HCT116 (cell line): Measurements from ENCODE around the gene EPSTI1. TPM values are rescaled to one million over a fixed set of nuclear protein-coding genes. Genes with fewer than 3 reads are reported as not detected.

Source experiments
- ATAC-seq: fragments of 200-7000 bp; cut with Tn5 transposase; 2 replicates; pipeline ENCODE4 v1.9.1; 2020; ENCODE audit warnings: mild to moderate bottlenecking, moderate library complexity
- BruUV-seq: library from RNA; stranded (reverse); fragments of 400-500 nt; replicated peaks from 2 replicates; lab custom pipeline; 2021; lab: Mats Ljungman, UMichigan
- CTCF ChIA-PET: fragments of 300-600 bp; sonication (Branson Sonifier 250); formaldehyde crosslinking; loops from one replicate; lab custom pipeline; 2021; ENCODE audit warnings: antibody characterized with exemption; lab: Charles Lee
- POLR2A ChIA-PET: fragments of 300-600, 350-600 bp; sonication (Branson Sonifier 250); formaldehyde crosslinking; loops from one replicate; lab custom pipeline; 2021; ENCODE audit warnings: antibody characterized with exemption; lab: Charles Lee
- RAD21 ChIA-PET, 2 experiments: fragments of 300-600 bp; sonication (Branson Sonifier 250); formaldehyde crosslinking; loops; one replicate each; lab custom pipeline; 2023; ENCODE audit warnings: low total read pairs in 2 of 2; ENCODE audit not compliant: uncharacterized antibody in 2 of 2, unreplicated experiment in 2 of 2, low non-redundant PET in 1 of 2; lab: Charles Lee
- DNase-seq: peaks from one replicate; pipeline ENCODE4 v3.0.0-alpha.2; 2010; ENCODE audit warnings: low read depth, low spot score
- H2AFZ ChIP-seq: fragments of 200-600 bp; shearing (Covaris generic), sonication (generic); 2 replicates; pipeline ENCODE4 v1.6.1; 2017; ENCODE audit warnings: low read depth, mixed run types, mixed read lengths, antibody characterized with exemption, low read length; ENCODE audit not compliant: poor library complexity, severe bottlenecking
- H3K27ac ChIP-seq: 2 replicates; pipeline ENCODE4 v1.5.1; 2012; ENCODE audit warnings: low read depth, low read length
- H3K27me3 ChIP-seq: fragments of 200-600 bp; sonication (generic); 2 replicates; pipeline ENCODE4 v1.6.1; 2016; ENCODE audit warnings: mixed run types, low read length, mixed read lengths; ENCODE audit not compliant: insufficient read depth
- H3K36me3 ChIP-seq, 2 experiments: fragments of 200-500 bp in 1 of 2; fragments of 200-600 bp in 1 of 2; sonication (Bioruptor generic) in 1 of 2; sonication (generic) in 1 of 2; 2 replicates each; pipeline versions ENCODE4 v1.5.1 to v1.6.1; 2014 to 2016; ENCODE audit warnings: low read length in 2 of 2, inconsistent platforms in 1 of 2, mixed read lengths in 1 of 2, mixed run types in 1 of 2; ENCODE audit not compliant: insufficient read depth in 2 of 2, control insufficient read depth in 1 of 2
- H3K4me1 ChIP-seq, 2 experiments: fragments of 200-600 bp in 1 of 2; sonication (generic) in 1 of 2; 2 replicates each; pipeline versions ENCODE4 v1.5.1 to v1.6.1; 2012 to 2017; ENCODE audit warnings: low read length in 2 of 2, inconsistent platforms in 1 of 2, mild to moderate bottlenecking in 1 of 2, mixed read lengths in 1 of 2, mixed run types in 1 of 2, moderate library complexity in 1 of 2; ENCODE audit not compliant: insufficient read depth in 2 of 2, control insufficient read depth in 1 of 2
- H3K4me2 ChIP-seq: fragments of 200-600 bp; sonication (generic); 2 replicates; pipeline ENCODE4 v1.6.1; 2017; ENCODE audit warnings: mixed run types, low read length, mixed read lengths
- H3K4me3 ChIP-seq, 2 experiments: fragments of 200-600 bp in 1 of 2; sonication (generic) in 1 of 2; replicated peaks in 1 of 2; 2 replicates each; pipeline ENCODE4 v1.5.1; 2011 to 2016; ENCODE audit warnings: low read length in 2 of 2, control low read depth in 1 of 2, low read depth in 1 of 2, mild to moderate bottlenecking in 1 of 2, mixed read lengths in 1 of 2, mixed run types in 1 of 2
- H3K79me2 ChIP-seq: fragments of 200-600 bp; sonication (generic); 2 replicates; pipeline ENCODE4 v1.6.1; 2017; ENCODE audit warnings: mild to moderate bottlenecking, mixed run types, low read length, moderate library complexity, mixed read lengths; ENCODE audit not compliant: insufficient read depth
- H3K9ac ChIP-seq: fragments of 200-600 bp; sonication (generic); 2 replicates; pipeline ENCODE4 v1.6.1; 2016; ENCODE audit warnings: low read length, mixed read lengths
- H3K9me2 ChIP-seq: fragments of 200-600 bp; sonication (generic), shearing (Covaris generic); 2 replicates; pipeline ENCODE4 v1.6.1; 2017; ENCODE audit warnings: mixed run types, mild to moderate bottlenecking, moderate library complexity; ENCODE audit not compliant: insufficient read depth
- H3K9me3 ChIP-seq, 2 experiments: fragments of 200-500 bp in 1 of 2; fragments of 200-600 bp in 1 of 2; sonication (Bioruptor generic) in 1 of 2; sonication (generic) in 1 of 2; 2 replicates each; pipeline ENCODE4 v1.6.1; 2014 to 2017; ENCODE audit warnings: low read length in 2 of 2, mixed read lengths in 2 of 2, inconsistent platforms in 1 of 2, low read depth in 1 of 2, mild to moderate bottlenecking in 1 of 2, mixed run types in 1 of 2, moderate library complexity in 1 of 2; ENCODE audit not compliant: control insufficient read depth in 1 of 2, insufficient read depth in 1 of 2
- H4K20me1 ChIP-seq: fragments of 200-600 bp; sonication (generic), shearing (Covaris generic); 2 replicates; pipeline ENCODE4 v1.6.1; 2017; ENCODE audit warnings: mixed run types, mild to moderate bottlenecking, moderate library complexity; ENCODE audit not compliant: insufficient read depth
- CBX3 ChIP-seq: IDR thresholded peaks from 2 replicates; pipeline ENCODE4 v1.6.1; 2012; ENCODE audit warnings: low read depth
- CEBPB ChIP-seq: IDR thresholded peaks from 2 replicates; pipeline ENCODE4 v1.6.1; 2012; ENCODE audit warnings: low read depth
- CTCF ChIP-seq, 3 experiments: fragments of 200-600 bp in 1 of 3; sonication (generic) in 1 of 3; IDR thresholded peaks in 2 of 3; conservative IDR thresholded peaks in 1 of 3; 2 replicates each; pipeline ENCODE4 v1.5.1; 2012 to 2017; ENCODE audit warnings: low read depth in 2 of 3, low read length in 2 of 3, antibody characterized with exemption in 1 of 3, borderline replicate concordance in 1 of 3, control low read depth in 1 of 3, mild to moderate bottlenecking in 1 of 3, mixed read lengths in 1 of 3, mixed run types in 1 of 3, moderate library complexity in 1 of 3; ENCODE audit not compliant: insufficient read depth in 1 of 3
- EGR1 ChIP-seq: IDR thresholded peaks from 2 replicates; pipeline ENCODE4 v1.6.1; 2012; ENCODE audit warnings: low read depth
- ELF1 ChIP-seq: IDR thresholded peaks from 2 replicates; pipeline ENCODE4 v1.6.1; 2012; ENCODE audit warnings: low read depth, borderline replicate concordance
- EZH2phosphoT487 ChIP-seq: fragments of 200-600 bp; IDR thresholded peaks from 2 replicates; pipeline ENCODE4 v1.6.1; 2018; ENCODE audit warnings: antibody characterized with exemption, borderline replicate concordance
- POLR2AphosphoS5 ChIP-seq: IDR thresholded peaks from 2 replicates; pipeline ENCODE4 v1.6.1; 2011; ENCODE audit warnings: mild to moderate bottlenecking, low read depth, low read length, moderate library complexity
- RAD21 ChIP-seq: IDR thresholded peaks from 2 replicates; pipeline ENCODE4 v1.6.1; 2012; ENCODE audit warnings: low read depth, mild to moderate bottlenecking
- SIN3A ChIP-seq: IDR thresholded peaks from 2 replicates; pipeline ENCODE4 v1.6.1; 2012; ENCODE audit warnings: low read depth
- SP1 ChIP-seq: IDR thresholded peaks from 2 replicates; pipeline ENCODE4 v1.6.1; 2012; ENCODE audit warnings: low read depth
- SRF ChIP-seq: IDR thresholded peaks from 2 replicates; pipeline ENCODE4 v1.6.1; 2012; ENCODE audit warnings: low read depth
- YY1 ChIP-seq: IDR thresholded peaks from 2 replicates; pipeline ENCODE4 v1.6.1; 2011; ENCODE audit warnings: low read length, low read depth, moderate library complexity, mild to moderate bottlenecking; ENCODE audit not compliant: insufficient replicate concordance; ENCODE audit errors: extremely low read depth
- ZBTB33 ChIP-seq: IDR thresholded peaks from 2 replicates; pipeline ENCODE4 v1.6.1; 2011; ENCODE audit warnings: mild to moderate bottlenecking, low read length, moderate library complexity; ENCODE audit not compliant: insufficient replicate concordance; ENCODE audit errors: extremely low read depth
- ZFX ChIP-seq: fragments of 450-650 bp; IDR thresholded peaks from 2 replicates; pipeline ENCODE4 v1.6.1; 2017
- ZNF274 ChIP-seq: fragments of 200-500 bp; sonication (Bioruptor generic); IDR thresholded peaks from 2 replicates; pipeline ENCODE4 v1.6.1; 2014; ENCODE audit warnings: mild to moderate bottlenecking, low read depth, low read length, inconsistent platforms
- intact Hi-C: fragments of 100-400 bp; cut with micrococcal nuclease; formaldehyde crosslinking; loops from 2 replicates; pipeline ENCODE4 v1.10.0; 2022
- total RNA-seq: library from RNA; stranded (reverse); gene quantifications from one replicate; pipeline ENCODE4 v1.2.1, GENCODE V29; 2021; ENCODE audit not compliant: unreplicated experiment

The EPSTI1 gene
- total RNA-seq, 1 experiment from 2014 or later, result 0.69 TPM

DNA sequence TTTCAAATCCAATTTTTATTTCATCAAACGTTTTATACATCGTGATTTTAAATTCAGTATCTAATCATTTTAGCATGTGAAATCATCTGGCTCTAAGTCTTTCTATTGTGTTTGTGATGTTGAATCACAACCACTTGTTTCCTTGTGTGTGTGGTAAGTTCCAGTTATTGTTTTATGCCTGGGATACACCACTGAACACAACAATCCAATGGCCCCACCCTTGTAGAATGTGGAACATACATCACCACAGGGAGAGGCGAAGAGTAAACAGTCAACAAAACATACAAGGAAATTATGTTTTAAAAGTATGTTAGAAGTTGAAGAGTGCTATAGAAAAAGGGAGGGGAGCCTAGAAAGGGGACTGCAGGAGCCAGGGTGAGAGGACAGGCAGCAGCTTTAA is 100.5 kb downstream of the EPSTI1 start:
- no peak overlapping the region for H2AFZ ChIP-seq
- DNase-seq (no peak), ATAC-seq (no peak)
- no peaks in the 10 kb centered on the region for H3K9me3 ChIP-seq
- no peak overlapping the region for H3K4me3 ChIP-seq
- H3K27me3 ChIP-seq, result no peaks in the 10 kb centered on the region; the same call in none of the 2 replicates
- no peaks in the 10 kb centered on the region; a peak in 1 of 4 replicates for H3K4me1 ChIP-seq
- H3K4me2 ChIP-seq, result no peak overlapping the region
- RAD21 ChIA-PET, result no interaction called here
- H3K9me2 ChIP-seq, result no peaks in the 10 kb centered on the region
- no peak for TF ChIP-seq SIN3A
- TF ChIP-seq EGR1, result no peak
- TF ChIP-seq, all 23 proteins: peak for 0
- no peaks in the 10 kb centered on the region for H4K20me1 ChIP-seq
- CTCF ChIA-PET, result interaction anchor here (0.6 kb wide), 1 partner anchor 9 kb away, joined by 5 read pairs; no protein-coding TSS in a partner anchor
- no peak overlapping the region for H3K9ac ChIP-seq
- intact Hi-C loops, result no loop called here
- BruUV-seq, result no TSS peak
- H3K27ac ChIP-seq, result no peak overlapping the region
- POLR2A ChIA-PET, result no interaction called here
- H3K79me2 ChIP-seq, result no peaks in the 10 kb centered on the region
- no peaks in the 10 kb centered on the region for H3K36me3 ChIP-seq

- Histone ChIP-seq H3K27me3 (no peaks in the 10 kb centered on the region), H3K9me3 (no peaks in the 10 kb centered on the region), H3K4me2 (no peak overlapping the region), H3K36me3 (no peaks in the 10 kb centered on the region), H3K79me2 (no peaks in the 10 kb centered on the region), H3K4me3 (no peak overlapping the region), H3K9ac (no peak overlapping the region), H3K9me2 (no peaks in the 10 kb centered on the region), H3K4me1 (no peaks in the 10 kb centered on the region), H3K27ac (no peak overlapping the region), H4K20me1 (no peaks in the 10 kb centered on the region), H2AFZ (no peak overlapping the region)
- TF ChIP-seq SP1 (no peak), EGR1 (no peak), ZNF274 (no peak), ZFX (no peak), EZH2phosphoT487 (no peak), ZBTB33 (no peak), SIN3A (no peak), YY1 (no peak), CBX3 (no peak), CEBPB (no peak), POLR2AphosphoS5 (no peak), ELF1 (no peak), CTCF (IDR thresholded peaks at IDR 0.05 in 2 of 3, conservative IDR thresholded peaks at IDR 0.05 in 1 of 3; ENCODE audit: borderline replicate concordance in 1 of 3, insufficient read depth in 1 of 3, low read depth in 2 of 3, low read length in 2 of 3) (no peak), RAD21 (no peak), SRF (no peak)
- POLR2A ChIA-PET, result no interaction called here
- DNase-seq (no peak), ATAC-seq (no peak)
- CTCF ChIA-PET, result no interaction called here
- BruUV-seq, result no TSS peak
- RAD21 ChIA-PET, result no interaction called here
- intact Hi-C loops, result no loop called here
These were observed 106.7 kb downstream of the EPSTI1 start for GRCh38 chr13:42885325-42885724.
